ENCODE data around the gene EFCC1. TPM values are rescaled to one million over a fixed set of nuclear protein-coding genes. Genes with fewer than 3 reads are reported as not detected.

The EFCC1 gene
- polyA plus RNA-seq, 1 donor: 4.1 TPM

DNA sequence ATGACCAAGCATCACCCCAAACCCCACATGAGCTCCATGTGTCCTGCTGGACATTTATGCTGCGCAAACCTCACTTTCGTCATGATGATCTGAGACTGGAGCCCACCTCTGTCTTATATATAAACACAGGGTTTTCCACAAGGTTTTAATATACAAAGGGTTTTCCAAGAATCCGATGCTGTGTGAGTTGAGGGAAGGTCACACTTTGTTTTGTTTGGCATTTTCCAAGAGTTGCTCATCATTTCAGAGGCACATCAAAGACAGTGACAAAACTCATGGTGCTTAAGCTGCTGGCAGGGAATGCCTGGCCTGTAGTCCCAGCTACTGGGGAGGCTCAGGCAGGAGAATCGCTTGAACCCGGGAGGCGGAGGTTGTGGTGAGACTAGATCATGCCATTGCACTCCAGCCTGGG lies 20.0 kb downstream of the EFCC1 start:
- WGBS (ENCODE audit: insufficient coverage, low lambda C conversion rate): no CpG with 5 or more reads among the region's 6 CpGs
- Histone ChIP-seq H3K36me3 (ENCODE audit: control insufficient read depth, insufficient read depth, low read length) (no peaks in the 10 kb centered on the region), H3K4me1 (ENCODE audit: control insufficient read depth, insufficient read depth, low read length) (peaks cover 4% of the 10 kb centered on the region), H3K27ac (ENCODE audit: low read length) (no peak overlapping the region), H3K27me3 (ENCODE audit: control insufficient read depth, insufficient read depth, low read length) (peaks cover 13% of the 10 kb centered on the region), H3K9me3 (ENCODE audit: control insufficient read depth, low read depth, low read length) (no peaks in the 10 kb centered on the region), H3K4me3 (ENCODE audit: low read length) (no peak overlapping the region)
- DNase-seq: no peak

DNA sequence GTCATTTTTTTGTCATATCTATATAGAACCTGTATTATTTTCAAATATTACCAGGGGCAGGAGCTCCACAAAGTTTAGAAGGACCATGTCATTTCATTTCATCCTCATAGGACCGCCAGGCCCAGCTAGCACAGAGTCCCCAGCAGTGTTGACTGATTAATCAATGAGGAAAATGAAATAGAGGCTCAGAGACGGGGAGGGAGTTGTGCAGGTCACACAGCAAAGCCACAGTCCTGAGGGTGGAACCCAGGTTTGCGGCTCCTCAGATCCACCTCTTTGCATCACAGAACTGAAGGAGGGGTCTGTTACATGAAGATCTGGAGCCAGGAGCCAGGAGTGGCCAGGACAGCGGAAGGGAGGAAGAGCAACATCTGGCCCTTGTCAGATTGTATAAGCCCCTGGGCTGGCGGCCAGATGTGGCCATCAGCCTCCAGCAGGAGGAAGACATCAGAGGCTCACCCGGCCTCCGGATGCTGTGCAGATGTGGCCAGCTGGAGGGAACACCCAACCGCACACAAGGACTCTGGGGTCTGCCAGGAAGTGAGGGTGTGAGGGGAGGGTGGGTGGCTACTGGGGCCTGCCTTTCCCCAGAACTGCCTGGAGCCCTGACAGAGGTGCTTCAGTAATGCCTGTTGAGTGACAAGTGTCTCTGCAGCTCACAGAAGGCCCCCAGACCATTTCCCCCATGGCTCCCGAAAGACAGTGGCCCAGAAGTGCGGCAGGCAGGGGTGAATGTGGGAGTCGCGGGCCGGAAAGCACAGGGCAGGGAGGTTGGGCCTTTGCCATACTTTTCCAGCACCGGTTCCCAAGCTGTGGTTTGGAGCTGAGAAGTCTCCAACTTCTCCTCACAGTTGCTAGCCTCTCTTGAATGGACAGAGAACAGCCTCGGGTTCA lies 21.3 kb downstream of the EFCC1 start:
- no CpG with 5 or more reads among the region's 15 CpGs for WGBS (ENCODE audit: insufficient coverage, low lambda C conversion rate)
- peak; percentile 51 to 65 for DNase-seq
- Histone ChIP-seq H3K27me3 (ENCODE audit: control insufficient read depth, insufficient read depth, low read length) (peaks cover 19% of the 10 kb centered on the region), H3K36me3 (ENCODE audit: control insufficient read depth, insufficient read depth, low read length) (no peaks in the 10 kb centered on the region), H3K4me1 (ENCODE audit: control insufficient read depth, insufficient read depth, low read length) (peaks cover 5% of the 10 kb centered on the region), H3K27ac (ENCODE audit: low read length) (no peak overlapping the region), H3K9me3 (ENCODE audit: control insufficient read depth, low read depth, low read length) (no peaks in the 10 kb centered on the region), H3K4me3 (ENCODE audit: low read length) (no peak overlapping the region)

DNA sequence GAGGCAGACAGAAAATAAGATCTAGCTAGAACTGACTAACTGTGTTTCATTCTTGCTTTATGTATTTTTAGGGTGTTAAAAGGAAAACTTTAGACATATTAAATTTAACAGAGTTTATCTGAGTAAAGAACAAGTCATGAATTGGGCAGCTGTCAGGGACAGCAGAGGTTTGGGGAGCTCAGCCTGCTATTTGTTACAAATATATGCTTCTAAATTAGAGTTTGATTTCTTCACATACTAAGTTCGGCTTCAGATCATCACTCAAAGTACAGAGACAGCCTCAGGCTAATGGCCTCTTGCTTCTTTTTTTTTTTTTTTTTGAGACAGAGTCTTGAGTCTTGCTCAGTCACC lies 21.9 kb downstream of the EFCC1 start:
- Histone ChIP-seq H3K36me3 (ENCODE audit: control insufficient read depth, insufficient read depth, low read length) (no peaks in the 10 kb centered on the region), H3K27me3 (ENCODE audit: control insufficient read depth, insufficient read depth, low read length) (peaks cover 19% of the 10 kb centered on the region), H3K27ac (ENCODE audit: low read length) (no peak overlapping the region), H3K9me3 (ENCODE audit: control insufficient read depth, low read depth, low read length) (no peaks in the 10 kb centered on the region), H3K4me3 (ENCODE audit: low read length) (no peak overlapping the region), H3K4me1 (ENCODE audit: control insufficient read depth, insufficient read depth, low read length) (peaks cover 7% of the 10 kb centered on the region)
- no CpG with 5 or more reads among the region's 1 CpG for WGBS (ENCODE audit: insufficient coverage, low lambda C conversion rate)
- no peak for DNase-seq

DNA sequence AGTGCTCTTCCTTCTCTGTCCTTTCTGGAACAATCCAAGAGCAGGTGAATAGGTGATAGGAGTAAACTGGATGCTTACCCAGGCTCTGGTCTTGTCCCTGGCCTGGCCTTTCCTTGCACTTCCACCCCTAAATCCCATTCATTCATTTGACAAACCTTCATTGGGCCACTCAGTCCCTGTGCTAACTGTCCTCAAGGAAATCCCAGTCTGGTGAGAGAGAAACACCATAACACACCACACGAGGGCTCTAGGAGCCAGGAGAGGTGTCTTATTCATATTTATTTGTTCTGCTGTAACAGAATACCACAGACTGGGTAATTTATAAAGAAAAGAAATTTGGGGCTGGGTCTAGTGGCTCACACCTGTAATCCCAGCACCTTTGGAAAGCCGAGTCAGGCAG lies 22.8 kb downstream of the EFCC1 start:
- DNase-seq: no peak
- Histone ChIP-seq H3K4me3 (ENCODE audit: low read length) (no peak overlapping the region), H3K4me1 (ENCODE audit: control insufficient read depth, insufficient read depth, low read length) (peaks cover 7% of the 10 kb centered on the region), H3K36me3 (ENCODE audit: control insufficient read depth, insufficient read depth, low read length) (no peaks in the 10 kb centered on the region), H3K27ac (ENCODE audit: low read length) (no peak overlapping the region), H3K9me3 (ENCODE audit: control insufficient read depth, low read depth, low read length) (no peaks in the 10 kb centered on the region), H3K27me3 (ENCODE audit: control insufficient read depth, insufficient read depth, low read length) (peaks cover 20% of the 10 kb centered on the region)
- WGBS (ENCODE audit: insufficient coverage, low lambda C conversion rate): no CpG with 5 or more reads among the region's 2 CpGs

DNA sequence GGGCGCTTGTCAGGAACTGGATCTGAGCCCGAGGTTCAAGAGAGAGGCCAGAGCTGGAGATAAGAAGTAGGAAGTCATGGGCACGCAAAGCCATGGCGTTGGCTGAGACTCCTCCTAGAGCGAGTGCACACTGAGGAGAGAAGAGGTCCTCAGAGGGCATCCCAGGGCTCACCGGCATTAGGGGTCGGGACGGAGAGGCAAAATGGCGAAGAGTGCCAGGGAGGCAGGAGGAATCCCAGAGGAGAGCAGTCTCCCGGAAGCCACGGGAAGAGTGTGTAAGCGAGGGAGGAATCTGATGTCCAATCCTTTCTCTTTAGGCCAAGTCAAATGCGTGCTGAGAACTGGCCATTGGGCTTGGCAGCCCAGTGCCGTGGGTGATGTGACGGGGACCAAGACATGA lies 24.0 kb downstream of the EFCC1 start:
- peaks cover 7% of the 10 kb centered on the region for H3K4me1 ChIP-seq (ENCODE audit: control insufficient read depth, insufficient read depth, low read length)
- no peak overlapping the region for H3K4me3 ChIP-seq (ENCODE audit: low read length)
- no peak overlapping the region for H3K27ac ChIP-seq (ENCODE audit: low read length)
- H3K27me3 ChIP-seq (ENCODE audit: control insufficient read depth, insufficient read depth, low read length): peaks cover 21% of the 10 kb centered on the region
- no peaks in the 10 kb centered on the region for H3K9me3 ChIP-seq (ENCODE audit: control insufficient read depth, low read depth, low read length)
- no peak for DNase-seq
- 100% methylated on average over 1 of the region's 15 CpGs for WGBS (ENCODE audit: insufficient coverage, low lambda C conversion rate)
- H3K36me3 ChIP-seq (ENCODE audit: control insufficient read depth, insufficient read depth, low read length): no peaks in the 10 kb centered on the region

DNA sequence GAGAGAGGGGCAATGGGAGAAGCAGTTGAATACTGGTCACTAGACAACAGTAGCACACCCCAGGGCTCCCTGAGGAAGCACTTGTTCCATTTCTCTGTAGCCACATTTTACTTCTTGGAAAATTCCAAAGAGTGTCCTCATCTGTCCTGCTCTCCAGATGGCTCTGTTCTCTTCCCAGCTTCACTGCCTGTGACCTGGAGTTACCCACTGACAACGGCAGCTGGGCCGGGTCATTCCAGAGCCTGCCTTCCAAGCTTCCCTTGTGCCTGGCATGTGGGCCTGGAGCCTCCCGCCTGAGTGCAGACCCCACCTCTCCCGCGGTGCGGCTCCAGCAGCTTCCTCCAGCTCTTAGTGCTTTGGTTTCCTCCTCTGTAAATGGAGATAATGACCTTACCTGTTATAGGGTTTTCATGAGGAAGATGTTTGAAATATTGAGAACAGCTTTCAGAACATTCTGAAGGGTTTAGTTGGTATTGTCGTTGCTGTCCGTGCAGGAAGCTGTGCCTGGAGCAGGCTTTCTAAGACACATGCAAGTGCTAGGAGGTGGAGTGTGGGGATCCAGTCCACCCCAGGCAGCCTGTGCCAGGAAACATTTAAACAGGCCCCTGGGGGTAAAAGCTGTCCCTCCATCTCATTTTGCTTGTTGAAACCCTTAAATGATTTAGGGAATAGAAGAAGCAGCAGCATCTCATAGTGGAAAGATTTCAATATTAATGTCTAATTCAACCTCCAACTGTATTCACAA lies 24.8 kb downstream of the EFCC1 start:
- WGBS (ENCODE audit: insufficient coverage, low lambda C conversion rate): no CpG with 5 or more reads among the region's 8 CpGs
- H3K4me3 ChIP-seq (ENCODE audit: low read length): no peak overlapping the region
- H3K9me3 ChIP-seq (ENCODE audit: control insufficient read depth, low read depth, low read length): no peaks in the 10 kb centered on the region
- H3K27ac ChIP-seq (ENCODE audit: low read length): no peak overlapping the region
- H3K4me1 ChIP-seq (ENCODE audit: control insufficient read depth, insufficient read depth, low read length): peaks cover 7% of the 10 kb centered on the region
- DNase-seq: no peak
- no peaks in the 10 kb centered on the region for H3K36me3 ChIP-seq (ENCODE audit: control insufficient read depth, insufficient read depth, low read length)
- peaks cover 21% of the 10 kb centered on the region for H3K27me3 ChIP-seq (ENCODE audit: control insufficient read depth, insufficient read depth, low read length)

DNA sequence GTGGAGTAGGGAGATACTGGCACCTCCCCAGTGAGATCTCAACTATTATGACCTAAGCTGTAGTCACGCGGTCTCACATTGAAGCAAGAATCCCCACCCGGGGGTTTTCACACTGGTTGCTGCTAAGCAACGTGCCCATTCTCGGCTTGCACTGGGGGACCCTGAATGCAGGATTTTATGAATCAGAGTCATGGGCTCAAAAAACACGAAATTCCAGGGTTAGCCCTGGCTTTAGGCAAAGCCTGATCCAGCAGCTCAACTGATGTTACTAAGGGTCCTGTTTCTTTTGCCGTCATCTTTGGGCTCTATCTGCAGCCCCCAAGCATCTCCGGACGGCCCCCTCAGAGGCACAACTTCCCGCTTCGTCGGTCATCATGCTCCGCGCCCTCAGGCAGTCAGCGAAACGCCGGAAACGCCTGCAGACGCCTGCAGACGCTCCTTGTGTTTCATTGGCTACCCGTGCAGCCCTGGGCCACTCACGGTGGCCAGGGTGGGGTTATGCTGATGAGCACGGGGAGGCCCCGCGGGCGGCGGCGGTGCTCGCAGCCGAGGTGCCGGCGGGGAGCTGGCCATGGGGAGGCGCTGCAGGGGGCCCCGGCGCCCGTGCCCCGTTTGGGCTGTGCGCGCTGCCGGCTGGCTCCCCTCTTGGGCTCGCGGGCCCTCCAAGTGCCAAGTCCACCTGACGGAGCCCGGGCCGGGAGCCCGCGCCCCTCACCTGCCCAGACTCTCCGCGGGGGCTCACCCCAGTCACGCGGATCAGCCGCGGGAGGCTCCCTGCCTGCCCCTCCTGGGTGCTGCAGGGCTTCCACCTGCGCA lies 25.8 kb downstream of the EFCC1 start:
- DNase-seq: peak; percentile 92
- H3K27me3 ChIP-seq (ENCODE audit: control insufficient read depth, insufficient read depth, low read length): peaks cover 21% of the 10 kb centered on the region
- WGBS (ENCODE audit: insufficient coverage, low lambda C conversion rate): no CpG with 5 or more reads among the region's 54 CpGs
- H3K4me3 ChIP-seq (ENCODE audit: low read length): peak overlapping the region; percentile 53
- H3K36me3 ChIP-seq (ENCODE audit: control insufficient read depth, insufficient read depth, low read length): no peaks in the 10 kb centered on the region
- H3K27ac ChIP-seq (ENCODE audit: low read length): no peak overlapping the region
- H3K4me1 ChIP-seq (ENCODE audit: control insufficient read depth, insufficient read depth, low read length): peaks cover 7% of the 10 kb centered on the region
- no peaks in the 10 kb centered on the region for H3K9me3 ChIP-seq (ENCODE audit: control insufficient read depth, low read depth, low read length)

DNA sequence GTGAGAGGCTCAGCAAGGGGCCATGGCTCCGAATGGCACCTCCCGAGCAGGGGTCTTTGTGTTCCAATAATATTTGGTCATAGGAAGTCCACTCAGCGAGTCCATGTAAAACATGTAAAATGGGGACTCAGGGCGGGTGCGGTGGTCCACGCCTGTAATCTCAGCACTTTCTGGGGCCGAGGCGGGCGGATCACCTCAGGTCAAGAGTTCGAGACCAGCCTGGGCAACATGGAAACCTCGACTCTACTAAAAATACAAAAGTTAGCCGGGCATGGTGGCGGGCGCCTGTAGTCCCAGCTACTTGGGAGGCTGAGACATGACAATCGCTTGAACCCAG lies 26.4 kb downstream of the EFCC1 start:
- WGBS (ENCODE audit: insufficient coverage, low lambda C conversion rate): 100% methylated on average over 2 of the region's 15 CpGs
- Histone ChIP-seq H3K4me1 (ENCODE audit: control insufficient read depth, insufficient read depth, low read length) (peaks cover 7% of the 10 kb centered on the region), H3K27me3 (ENCODE audit: control insufficient read depth, insufficient read depth, low read length) (peaks cover 21% of the 10 kb centered on the region), H3K4me3 (ENCODE audit: low read length) (peak overlapping the region; percentile 53), H3K36me3 (ENCODE audit: control insufficient read depth, insufficient read depth, low read length) (no peaks in the 10 kb centered on the region), H3K27ac (ENCODE audit: low read length) (no peak overlapping the region), H3K9me3 (ENCODE audit: control insufficient read depth, low read depth, low read length) (no peaks in the 10 kb centered on the region)
- DNase-seq: no peak

DNA sequence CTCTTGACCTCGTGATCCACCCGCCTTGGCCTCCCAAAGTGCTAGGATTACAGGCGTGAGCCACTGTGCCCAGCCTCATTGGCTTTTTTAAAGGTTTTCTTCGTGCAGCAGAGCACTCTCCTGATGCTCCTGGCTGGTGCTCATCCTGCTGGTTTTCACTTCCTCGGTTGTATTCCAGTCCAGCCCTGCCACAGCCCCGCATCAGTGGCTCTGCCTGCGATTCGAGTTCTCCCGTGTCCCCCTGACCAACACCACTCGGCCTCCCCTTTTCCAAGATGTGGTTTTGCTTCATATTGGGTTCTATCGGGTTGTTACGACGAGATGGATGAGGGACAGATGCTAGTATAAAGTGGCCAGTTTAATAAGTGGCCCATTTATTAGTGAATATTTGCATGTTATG lies 27.8 kb downstream of the EFCC1 start:
- no peak for DNase-seq
- H3K36me3 ChIP-seq (ENCODE audit: control insufficient read depth, insufficient read depth, low read length): no peaks in the 10 kb centered on the region
- no peak overlapping the region for H3K4me3 ChIP-seq (ENCODE audit: low read length)
- H3K27me3 ChIP-seq (ENCODE audit: control insufficient read depth, insufficient read depth, low read length): peaks cover 21% of the 10 kb centered on the region
- no peaks in the 10 kb centered on the region for H3K9me3 ChIP-seq (ENCODE audit: control insufficient read depth, low read depth, low read length)
- H3K4me1 ChIP-seq (ENCODE audit: control insufficient read depth, insufficient read depth, low read length): peaks cover 7% of the 10 kb centered on the region
- H3K27ac ChIP-seq (ENCODE audit: low read length): no peak overlapping the region
- no CpG with 5 or more reads among the region's 13 CpGs for WGBS (ENCODE audit: insufficient coverage, low lambda C conversion rate)

DNA sequence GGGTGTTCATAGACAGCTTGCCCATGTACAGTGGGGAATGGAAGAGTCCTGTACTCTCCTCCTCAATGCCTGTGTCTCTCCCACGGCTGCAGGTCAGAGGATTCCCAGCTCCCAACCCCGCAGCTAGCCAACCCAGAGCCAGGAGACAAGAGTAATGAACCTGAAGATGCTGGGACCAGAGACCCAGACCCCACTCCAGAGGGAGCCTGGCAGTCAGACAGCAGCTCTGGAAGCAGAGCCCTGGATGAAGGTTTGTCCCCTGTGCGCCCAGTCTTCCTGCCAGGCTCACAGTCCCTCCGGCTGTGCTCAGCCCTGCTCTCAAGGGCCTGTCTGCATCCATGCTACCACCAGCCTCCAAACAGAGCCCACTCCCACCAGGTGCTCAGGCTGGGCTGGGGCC lies 29.5 kb downstream of the EFCC1 start:
- Histone ChIP-seq H3K27me3 (ENCODE audit: control insufficient read depth, insufficient read depth, low read length) (peaks cover 13% of the 10 kb centered on the region), H3K36me3 (ENCODE audit: control insufficient read depth, insufficient read depth, low read length) (no peaks in the 10 kb centered on the region), H3K9me3 (ENCODE audit: control insufficient read depth, low read depth, low read length) (no peaks in the 10 kb centered on the region), H3K4me3 (ENCODE audit: low read length) (no peak overlapping the region), H3K4me1 (ENCODE audit: control insufficient read depth, insufficient read depth, low read length) (peaks cover 7% of the 10 kb centered on the region), H3K27ac (ENCODE audit: low read length) (no peak overlapping the region)
- no peak for DNase-seq
- WGBS (ENCODE audit: insufficient coverage, low lambda C conversion rate): no CpG with 5 or more reads among the region's 4 CpGs
